IMR-90 (cell line): Measurements from ENCODE around the gene CALY. TPM values are rescaled to one million over a fixed set of nuclear protein-coding genes. Genes with fewer than 3 reads are reported as not detected.

Experiments
- ATAC-seq: fragments of 200-7000 bp; cut with Tn5 transposase; 2 replicates; pipeline ENCODE4 v1.9.1; 2020; ENCODE audit warnings: low read depth, mild to moderate bottlenecking, moderate library complexity
- BruUV-seq: library from RNA; stranded (reverse); fragments of 400-500 nt; replicated peaks from 2 replicates; lab custom pipeline; 2021; lab: Mats Ljungman, UMichigan
- CTCF ChIA-PET: fragments of 300-600 bp; formaldehyde crosslinking; extraction: SDS; loops from one replicate; lab custom pipeline; 2021; ENCODE audit warnings: antibody characterized with exemption; lab: Yijun Ruan, JAX
- POLR2A ChIA-PET: fragments of 300-600 bp; sonication (Branson Sonifier 250); formaldehyde crosslinking; loops from one replicate; lab custom pipeline; 2022; ENCODE audit warnings: antibody characterized with exemption; ENCODE audit not compliant: unreplicated experiment; lab: Charles Lee
- DNase-seq: peaks from one replicate; pipeline ENCODE4 v3.0.0; 2013
- H2AFZ ChIP-seq: replicated peaks from 2 replicates; pipeline ENCODE3; 2013; ENCODE audit warnings: low read length, mild to moderate bottlenecking; ENCODE audit not compliant: poor library complexity
- H2AK5ac ChIP-seq: 2 replicates; pipeline ENCODE4 v1.6.1; 2013; ENCODE audit warnings: low read depth, low read length, inconsistent platforms
- H2AK9ac ChIP-seq: replicated peaks from 2 replicates; pipeline ENCODE3; 2013; ENCODE audit warnings: mild to moderate bottlenecking, low read depth, low read length, moderate library complexity; ENCODE audit not compliant: poor library complexity
- H2BK120ac ChIP-seq: 2 replicates; pipeline ENCODE4 v1.6.1; 2013; ENCODE audit warnings: low read depth, low read length, inconsistent platforms
- H2BK15ac ChIP-seq: 3 replicates; pipeline ENCODE4 v1.6.1; 2013; ENCODE audit warnings: low read depth, low read length, inconsistent platforms
- H2BK20ac ChIP-seq: 2 replicates; pipeline ENCODE4 v1.6.1; 2013; ENCODE audit warnings: low read depth, mild to moderate bottlenecking, inconsistent platforms, low read length, moderate library complexity
- H2BK5ac ChIP-seq: 2 replicates; pipeline ENCODE4 v1.6.1; 2013; ENCODE audit warnings: mild to moderate bottlenecking, low read depth, low read length, inconsistent platforms; ENCODE audit not compliant: poor library complexity, severe bottlenecking
- H3K14ac ChIP-seq: replicated peaks from 2 replicates; pipeline ENCODE4 v1.6.1; 2013; ENCODE audit warnings: low read depth, low read length, inconsistent platforms
- H3K18ac ChIP-seq: 2 replicates; pipeline ENCODE4 v1.6.1; 2013; ENCODE audit warnings: low read depth, low read length, control low read depth
- H3K23ac ChIP-seq: 2 replicates; pipeline ENCODE4 v1.6.1; 2013; ENCODE audit warnings: low read depth, low read length, inconsistent platforms
- H3K27ac ChIP-seq: 2 replicates; pipeline ENCODE4 v1.5.1; 2013; ENCODE audit warnings: mild to moderate bottlenecking, control low read depth, low read length; ENCODE audit not compliant: insufficient read depth
- H3K27me3 ChIP-seq: 2 replicates; pipeline ENCODE4 v1.6.1; 2013; ENCODE audit warnings: low read length; ENCODE audit not compliant: control insufficient read depth, insufficient read depth
- H3K36me3 ChIP-seq: 2 replicates; pipeline ENCODE4 v1.6.1; 2013; ENCODE audit warnings: low read length, mixed read lengths; ENCODE audit not compliant: control insufficient read depth, insufficient read depth
- H3K4ac ChIP-seq: 2 replicates; pipeline ENCODE4 v1.6.1; 2013; ENCODE audit warnings: low read depth, low read length, inconsistent platforms
- H3K4me1 ChIP-seq: 2 replicates; pipeline ENCODE4 v1.6.1; 2013; ENCODE audit warnings: low read length, mixed read lengths; ENCODE audit not compliant: control insufficient read depth, insufficient read depth
- H3K4me2 ChIP-seq: 2 replicates; pipeline ENCODE4 v1.6.1; 2013; ENCODE audit warnings: low read depth, mild to moderate bottlenecking, control low read depth, low read length, moderate library complexity
- H3K4me3 ChIP-seq: 2 replicates; pipeline ENCODE4 v1.5.1; 2013; ENCODE audit warnings: low read depth, mild to moderate bottlenecking, control low read depth, low read length, moderate library complexity; ENCODE audit not compliant: insufficient read depth
- H3K56ac ChIP-seq: 2 replicates; pipeline ENCODE4 v1.6.1; 2013; ENCODE audit warnings: low read length, inconsistent platforms; ENCODE audit not compliant: insufficient read depth; ENCODE audit errors: extremely low read depth
- H3K79me1 ChIP-seq, 2 experiments: 2 replicates each; pipeline ENCODE4 v1.6.1; 2013; ENCODE audit warnings: low read length in 2 of 2, inconsistent platforms in 1 of 2, low read depth in 1 of 2
- H3K9ac ChIP-seq: 2 replicates; pipeline ENCODE4 v1.6.1; 2013; ENCODE audit warnings: low read depth, low read length, control low read depth
- H3K9me1 ChIP-seq: 2 replicates; pipeline ENCODE4 v1.6.1; 2013; ENCODE audit warnings: low read length, inconsistent platforms; ENCODE audit not compliant: insufficient read depth
- H3K9me3 ChIP-seq: 2 replicates; pipeline ENCODE4 v1.6.1; 2013; ENCODE audit warnings: low read length; ENCODE audit not compliant: control insufficient read depth, insufficient read depth
- H4K20me1 ChIP-seq: 2 replicates; pipeline ENCODE4 v1.6.1; 2013; ENCODE audit warnings: low read length, inconsistent platforms; ENCODE audit not compliant: insufficient read depth
- H4K5ac ChIP-seq: 2 replicates; pipeline ENCODE4 v1.6.1; 2013; ENCODE audit warnings: mild to moderate bottlenecking, low read depth, low read length, control low read depth
- H4K8ac ChIP-seq, 2 experiments: 2 replicates each; pipeline ENCODE4 v1.6.1; 2013; ENCODE audit warnings: low read depth in 2 of 2, low read length in 2 of 2, control low read depth in 1 of 2, inconsistent platforms in 1 of 2
- H4K91ac ChIP-seq: 2 replicates; pipeline ENCODE4 v1.6.1; 2013; ENCODE audit warnings: low read depth, low read length, inconsistent platforms; ENCODE audit not compliant: insufficient read depth
- ELK1 ChIP-seq: fragments of 150-350 bp; IDR thresholded peaks from 2 replicates; pipeline ENCODE4 v1.6.1; 2016; ENCODE audit warnings: low read depth, mild to moderate bottlenecking, low read length, moderate library complexity, borderline replicate concordance
- MAZ ChIP-seq: IDR thresholded peaks from 2 replicates; pipeline ENCODE4 v1.6.1; 2012; ENCODE audit warnings: low read depth, mild to moderate bottlenecking, low read length, improper control_type of control experiment, moderate library complexity, borderline replicate concordance
- RCOR1 ChIP-seq: IDR thresholded peaks from 2 replicates; pipeline ENCODE4 v1.6.1; 2012; ENCODE audit warnings: mild to moderate bottlenecking, low read length, improper control_type of control experiment; ENCODE audit not compliant: insufficient replicate concordance
- WGBS, 2 experiments: methylation state at CpG; one replicate each; pipeline versions ENCODE4 v1.1.5 to v1.1.7; 2013; ENCODE audit warnings: missing lambda C conversion rate in 2 of 2; ENCODE audit not compliant: insufficient read length in 1 of 2; ENCODE audit errors: extremely low coverage in 2 of 2; 5-methylcytosine and 5-hydroxymethylcytosine counted together
- dilution Hi-C: fragments of 300-500 bp; cut with HindIII; formaldehyde crosslinking; loops from one replicate; pipeline ENCODE4 v1.14.3; 2018; ENCODE audit warnings: low sequenced_read_pairs; ENCODE audit not compliant: unreplicated experiment
- in situ Hi-C: fragments of 300-500 bp; cut with MboI; formaldehyde crosslinking; loops from 3 replicates; pipeline ENCODE4 v1.14.3; 2019; ENCODE audit warnings: low sequenced_read_pairs, inconsistent platforms, mixed read lengths
- intact Hi-C: fragments of 100-400 bp; cut with micrococcal nuclease; formaldehyde crosslinking; loops from 2 replicates; pipeline ENCODE4 v1.10.0; 2022
- polyA plus RNA-seq, 3 experiments: library from polyadenylated mRNA; depleted of rRNA; stranded (reverse); fragments of >200 nt; gene quantifications; 2 replicates each; pipeline ENCODE4 v1.2.3, GENCODE V29; 2012; ENCODE audit warnings: low replicate concordance in 1 of 3
- total RNA-seq: library from RNA; depleted of rRNA; stranded (reverse); fragments of >200 nt; gene quantifications from 2 replicates; pipeline ENCODE4 v1.2.3, GENCODE V29; 2012

CALY gene
- total and polyA plus RNA-seq, 2 of the 4 experiments (the other 2 are of a cell fraction): 0.34 TPM; not detected in 1

- H2BK120ac ChIP-seq: no peak overlapping the region
- no peaks in the 10 kb centered on the region for H3K9me1 ChIP-seq
- dilution Hi-C loops: no loop called here
- H3K27me3 ChIP-seq: peaks cover 41% of the 10 kb centered on the region
- no peak overlapping the region for H4K8ac ChIP-seq
- no peak overlapping the region for H4K5ac ChIP-seq
- H3K56ac ChIP-seq: no peak overlapping the region
- H3K14ac ChIP-seq: no peak overlapping the region
- no peaks in the 10 kb centered on the region for H3K36me3 ChIP-seq
- H3K9me3 ChIP-seq: no peaks in the 10 kb centered on the region; the same call in 1 of the 2 replicates
- no peak overlapping the region for H3K4ac ChIP-seq
- TF ChIP-seq RCOR1 (no peak), ELK1 (no peak), MAZ (no peak)
- POLR2A ChIA-PET: no interaction called here
- no peaks in the 10 kb centered on the region for H3K79me1 ChIP-seq
- in situ Hi-C loops: no loop called here
- no peak overlapping the region for H3K23ac ChIP-seq
- ATAC-seq (no peak), DNase-seq (no peak)
- intact Hi-C loops: no loop called here
- H3K4me1 ChIP-seq: peaks cover 3% of the 10 kb centered on the region; the same call in 1 of the 2 replicates
- H3K4me3 ChIP-seq: no peak overlapping the region
- no peak overlapping the region for H4K91ac ChIP-seq
- H3K18ac ChIP-seq: no peak overlapping the region
- no peak overlapping the region for H2BK20ac ChIP-seq
- BruUV-seq: no TSS peak
- H2BK5ac ChIP-seq: peak overlapping the region; percentile 76
- H3K4me2 ChIP-seq: no peak overlapping the region
- H2BK15ac ChIP-seq: no peak overlapping the region
- CTCF ChIA-PET: no interaction called here
- H2AK9ac ChIP-seq: peak overlapping the region; percentile 42
- WGBS, 2 experiments: 83% methylated on average over 10 of the region's 10 CpGs; no CpG with 5 or more reads in 1 of the 2 experiments
- no peak overlapping the region for H3K27ac ChIP-seq
- H2AK5ac ChIP-seq: no peak overlapping the region
- H3K9ac ChIP-seq: no peak overlapping the region
- no peaks in the 10 kb centered on the region for H4K20me1 ChIP-seq
- H2AFZ ChIP-seq: no peak overlapping the region
These were observed 1.7 kb upstream of the CALY start for GRCh38 chr10:133338080-133339071.
